ENCODE measurements around the gene RRAS.
A peak's percentile ranks its signal among the peaks of the same experiment; 100 is the strongest.
"Not testable (repeated sequence)": the region's sequence is repeated elsewhere in the genome, so short reads cannot be mapped to it uniquely, and the experiment has no call there.

RRAS gene

GRCh38 chr19:49626226-49626625, 13.7 kb downstream of the RRAS start:
- DNase-seq, result no peak

DNA sequence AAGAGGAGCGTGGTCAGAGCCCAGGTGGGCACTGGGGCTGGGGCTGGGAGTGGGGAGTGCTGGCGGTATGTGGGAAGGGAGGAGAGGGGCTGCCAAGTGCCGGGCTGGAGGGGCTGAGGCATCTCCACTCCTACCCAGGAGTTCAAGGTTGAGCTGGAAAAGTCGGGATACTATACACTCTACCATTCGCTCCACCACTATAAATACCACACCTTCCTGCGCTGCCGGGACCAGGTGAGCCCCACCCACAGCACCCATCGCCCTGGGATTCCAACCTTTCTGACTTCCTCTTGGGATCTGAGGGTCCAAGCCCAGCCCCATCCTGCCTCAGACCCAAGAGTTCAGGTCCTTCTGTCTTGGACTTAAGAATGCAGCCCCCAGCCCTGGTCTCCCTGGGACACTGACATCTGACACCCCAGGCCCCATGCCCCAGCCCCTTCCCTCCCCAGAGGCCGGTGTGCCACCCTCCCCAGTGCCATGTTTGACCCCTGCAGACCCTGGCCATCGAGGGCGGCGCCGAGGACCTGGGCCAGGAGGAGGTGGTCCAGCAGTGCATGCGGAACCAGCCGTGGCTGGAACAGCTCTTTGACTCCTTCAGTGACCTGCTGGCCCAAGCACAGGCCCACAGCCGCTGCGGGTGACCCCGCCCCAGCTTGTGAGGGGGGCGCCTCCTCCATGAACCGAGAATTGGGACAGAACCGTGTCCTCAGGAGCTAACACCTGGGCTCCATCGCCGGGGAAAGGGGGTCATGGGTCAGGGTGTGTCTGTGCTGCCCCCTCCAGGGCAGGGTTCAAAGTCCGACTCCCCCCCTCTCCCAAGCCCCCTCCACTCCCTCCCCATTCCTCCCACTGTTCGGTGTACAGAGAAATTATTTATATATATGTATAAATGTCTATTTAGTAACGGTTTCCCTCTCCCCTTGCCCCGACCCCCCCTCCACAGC, 14.7 kb downstream of the RRAS start:
- DNase-seq, result no peak

GRCh38 chr19:49617860-49618259, 22.1 kb downstream of the RRAS start:
- not testable (repeated sequence) for DNase-seq

GRCh38 chr19:49616945-49617344, 23.0 kb downstream of the RRAS start:
- DNase-seq, result no peak

- DNase-seq, result no peak
These were observed 23.4 kb downstream of the RRAS start for GRCh38 chr19:49616532-49616931.

- no peak for DNase-seq
These were observed 24.1 kb downstream of the RRAS start for GRCh38 chr19:49615861-49616260.

GRCh38 chr19:49614096-49614833, 25.7 kb downstream of the RRAS start:
- peak; percentile 67 for DNase-seq

DNA sequence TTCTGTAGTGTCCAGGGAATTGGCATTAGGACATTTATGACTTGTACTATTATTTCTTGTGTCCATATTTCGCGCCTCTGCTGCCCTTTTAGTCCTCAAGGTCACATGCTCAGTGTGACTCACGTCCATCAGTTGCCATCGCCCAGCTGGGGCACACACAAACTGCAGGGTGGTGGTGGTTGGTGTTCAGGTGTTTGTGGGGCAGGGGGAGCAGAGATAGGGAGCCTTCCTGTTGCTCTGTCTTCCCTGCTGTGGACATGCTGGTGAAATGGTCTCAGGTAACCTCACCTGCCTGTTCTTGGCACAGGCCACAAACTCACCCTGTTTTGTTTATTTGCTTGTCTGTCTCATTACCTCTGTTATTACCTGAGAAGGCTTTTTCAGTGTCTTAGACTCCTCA, 26.6 kb downstream of the RRAS start:
- no peak for DNase-seq

DNA sequence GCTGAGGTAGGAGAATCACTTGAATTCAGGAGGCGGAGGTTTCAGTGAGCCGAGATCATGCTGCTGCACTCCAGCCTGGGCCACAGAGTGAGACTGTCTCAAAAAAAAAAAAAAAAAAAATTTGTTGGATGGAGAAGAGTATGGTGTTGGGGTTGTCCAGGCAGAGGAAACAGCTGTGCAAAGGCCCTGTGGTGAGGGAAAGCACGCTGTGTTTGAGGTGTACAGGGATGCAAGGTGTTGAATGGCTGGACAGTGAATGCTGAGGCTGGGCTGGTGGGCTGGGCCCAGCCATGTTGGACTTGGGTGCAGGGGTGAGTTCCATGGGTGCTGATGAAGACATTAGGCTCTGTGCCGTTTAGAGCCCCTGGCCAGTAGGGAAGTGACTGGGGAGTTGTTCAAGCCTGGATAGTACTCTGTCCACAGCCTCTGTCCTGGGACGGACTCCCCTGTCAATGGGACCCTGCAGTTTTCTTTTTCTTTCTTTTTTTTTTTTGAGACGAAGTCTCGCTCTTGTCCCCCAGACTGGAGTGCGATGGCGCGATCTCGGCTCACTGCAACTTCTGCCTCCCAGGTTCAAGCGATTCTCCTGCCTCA, 30.3 kb downstream of the RRAS start:
- no peak for DNase-seq

- no peak for DNase-seq
These were observed 34.3 kb downstream of the RRAS start for GRCh38 chr19:49605605-49606004.

DNA sequence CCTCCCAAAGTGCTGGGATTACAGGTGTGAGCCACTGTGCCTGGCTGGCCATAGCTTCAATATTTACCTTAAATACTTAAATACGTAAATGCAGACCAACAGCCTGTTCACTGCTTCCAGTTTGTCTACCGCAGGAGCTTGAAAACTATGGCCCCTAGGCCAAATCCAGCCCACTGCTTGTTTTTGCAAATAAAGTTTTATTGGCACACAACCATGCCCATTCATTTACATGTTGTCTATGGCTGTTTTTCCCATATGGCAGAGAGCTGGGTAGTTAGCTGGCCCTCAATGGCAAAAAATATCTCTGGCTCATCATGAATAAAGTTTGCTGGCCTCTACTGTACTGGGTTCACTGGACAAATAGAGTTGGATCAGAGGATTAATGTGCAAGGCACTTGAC, 37.1 kb downstream of the RRAS start:
- DNase-seq, result no peak

DNA sequence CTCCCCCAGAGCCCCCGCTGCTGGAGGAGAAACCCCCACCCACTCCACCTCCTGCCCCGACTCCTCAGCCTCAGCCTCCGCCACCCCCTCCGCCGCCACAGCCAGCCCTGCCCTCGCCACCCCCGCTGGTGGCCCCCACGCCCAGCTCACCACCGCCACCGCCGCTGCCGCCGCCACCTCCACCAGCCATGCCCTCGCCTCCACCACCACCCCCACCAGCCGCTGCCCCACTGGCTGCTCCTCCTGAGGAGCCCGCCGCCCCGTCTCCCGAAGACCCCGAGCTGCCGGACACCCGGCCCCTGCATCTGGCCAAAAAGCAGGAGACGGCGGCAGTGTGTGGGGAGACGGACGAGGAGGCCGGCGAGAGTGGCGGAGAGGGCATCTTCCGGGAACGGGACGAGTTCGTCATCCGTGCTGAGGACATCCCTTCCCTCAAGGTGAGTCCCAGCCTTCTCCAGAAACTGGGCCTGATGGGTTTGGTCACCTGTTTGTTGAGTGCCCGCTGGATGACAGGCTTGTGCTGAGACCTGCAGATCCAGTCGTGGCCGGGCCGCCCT, 38.4 kb downstream of the RRAS start:
- no peak for DNase-seq

DNA sequence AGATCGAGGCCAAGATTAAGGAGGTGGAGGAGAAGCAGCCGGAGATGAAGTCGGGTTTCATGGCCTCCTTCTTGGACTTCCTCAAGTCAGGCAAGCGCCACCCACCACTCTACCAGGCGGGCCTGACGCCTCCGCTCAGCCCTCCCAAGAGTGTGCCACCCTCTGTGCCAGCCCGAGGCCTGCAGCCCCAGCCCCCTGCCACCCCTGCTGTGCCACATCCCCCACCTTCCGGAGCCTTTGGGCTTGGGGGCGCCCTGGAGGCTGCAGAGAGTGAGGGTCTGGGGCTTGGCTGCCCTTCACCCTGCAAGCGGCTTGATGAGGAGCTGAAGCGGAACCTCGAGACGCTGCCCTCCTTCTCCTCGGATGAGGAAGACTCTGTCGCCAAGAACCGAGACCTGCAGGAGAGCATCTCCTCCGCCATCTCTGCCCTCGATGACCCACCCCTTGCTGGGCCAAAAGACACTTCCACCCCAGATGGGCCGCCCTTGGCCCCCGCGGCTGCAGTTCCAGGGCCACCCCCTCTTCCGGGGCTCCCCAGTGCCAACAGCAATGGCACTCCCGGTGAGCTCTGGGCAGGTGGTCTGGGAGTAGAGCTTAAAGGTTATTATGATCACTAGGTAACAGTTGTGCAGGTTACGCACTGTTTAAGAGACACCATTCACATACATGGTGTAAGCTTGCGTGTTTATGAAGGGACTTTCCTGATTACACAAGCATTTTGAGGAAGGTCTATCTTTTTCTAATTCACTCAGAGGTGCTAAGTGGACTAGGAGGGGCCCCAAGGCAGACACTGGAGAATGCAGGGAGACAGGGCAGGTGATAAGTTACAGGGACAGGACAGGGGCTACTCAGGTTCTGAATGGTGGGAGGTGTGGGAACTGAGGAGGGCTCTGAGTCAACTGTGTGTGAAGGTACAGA, 40.3 kb downstream of the RRAS start:
- no peak for DNase-seq

DNA sequence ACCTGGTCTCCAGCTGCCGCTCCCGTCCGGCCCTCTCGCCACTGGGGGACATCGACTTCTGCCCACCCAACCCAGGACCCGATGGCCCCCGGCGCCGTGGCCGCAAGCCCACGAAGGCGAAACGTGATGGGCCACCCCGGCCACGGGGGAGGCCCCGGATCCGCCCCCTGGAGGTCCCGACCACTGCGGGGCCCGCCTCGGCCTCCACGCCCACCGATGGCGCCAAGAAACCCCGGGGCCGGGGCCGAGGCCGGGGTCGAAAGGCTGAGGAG, 42.3 kb downstream of the RRAS start:
- no peak for DNase-seq

GRCh38 chr19:49596954-49597702, 42.8 kb downstream of the RRAS start:
- no peak for DNase-seq

GRCh38 chr19:49596407-49596806, 43.5 kb downstream of the RRAS start:
- DNase-seq, result no peak

GRCh38 chr19:49595819-49596404, 44.0 kb downstream of the RRAS start:
- DNase-seq, result no peak

DNA sequence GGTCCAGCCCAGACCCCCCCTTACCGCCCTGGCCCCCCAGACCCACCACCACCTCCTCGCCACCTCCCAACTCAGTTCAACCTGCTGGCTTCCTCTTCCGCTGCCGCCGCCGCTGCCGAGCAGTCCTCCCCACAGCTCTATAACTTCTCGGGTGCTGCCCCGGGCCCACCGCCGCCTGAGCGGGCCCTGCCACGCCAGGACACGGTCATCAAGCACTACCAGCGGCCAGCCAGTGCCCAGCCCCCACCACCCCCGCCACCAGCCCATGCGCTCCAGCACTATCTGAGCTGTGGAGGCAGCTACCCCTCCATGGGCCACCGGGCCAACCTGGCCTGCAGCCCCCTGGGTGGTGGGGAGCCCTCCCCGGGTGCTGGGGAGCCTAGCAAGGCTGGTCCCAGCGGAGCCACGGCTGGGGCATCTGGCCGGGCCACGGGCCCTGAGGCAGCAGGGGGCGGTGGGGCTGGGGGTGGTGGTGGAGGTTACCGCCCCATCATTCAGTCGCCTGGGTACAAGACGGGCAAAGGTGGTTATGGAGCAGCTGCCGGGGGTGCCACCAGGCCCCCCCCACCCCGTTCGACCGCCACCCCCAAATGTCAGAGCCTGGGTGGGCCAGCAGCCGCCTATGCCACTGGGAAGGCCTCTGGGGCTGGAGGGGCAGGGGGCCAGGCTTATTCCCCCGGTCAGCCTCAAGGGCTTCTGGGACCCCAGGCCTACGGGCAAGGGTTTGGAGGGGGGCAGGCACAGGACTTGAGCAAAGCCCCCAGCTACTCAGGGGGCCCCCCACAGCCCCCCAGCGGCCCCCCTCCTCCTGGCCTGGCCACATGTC, 44.7 kb downstream of the RRAS start:
- no peak for DNase-seq

DNA sequence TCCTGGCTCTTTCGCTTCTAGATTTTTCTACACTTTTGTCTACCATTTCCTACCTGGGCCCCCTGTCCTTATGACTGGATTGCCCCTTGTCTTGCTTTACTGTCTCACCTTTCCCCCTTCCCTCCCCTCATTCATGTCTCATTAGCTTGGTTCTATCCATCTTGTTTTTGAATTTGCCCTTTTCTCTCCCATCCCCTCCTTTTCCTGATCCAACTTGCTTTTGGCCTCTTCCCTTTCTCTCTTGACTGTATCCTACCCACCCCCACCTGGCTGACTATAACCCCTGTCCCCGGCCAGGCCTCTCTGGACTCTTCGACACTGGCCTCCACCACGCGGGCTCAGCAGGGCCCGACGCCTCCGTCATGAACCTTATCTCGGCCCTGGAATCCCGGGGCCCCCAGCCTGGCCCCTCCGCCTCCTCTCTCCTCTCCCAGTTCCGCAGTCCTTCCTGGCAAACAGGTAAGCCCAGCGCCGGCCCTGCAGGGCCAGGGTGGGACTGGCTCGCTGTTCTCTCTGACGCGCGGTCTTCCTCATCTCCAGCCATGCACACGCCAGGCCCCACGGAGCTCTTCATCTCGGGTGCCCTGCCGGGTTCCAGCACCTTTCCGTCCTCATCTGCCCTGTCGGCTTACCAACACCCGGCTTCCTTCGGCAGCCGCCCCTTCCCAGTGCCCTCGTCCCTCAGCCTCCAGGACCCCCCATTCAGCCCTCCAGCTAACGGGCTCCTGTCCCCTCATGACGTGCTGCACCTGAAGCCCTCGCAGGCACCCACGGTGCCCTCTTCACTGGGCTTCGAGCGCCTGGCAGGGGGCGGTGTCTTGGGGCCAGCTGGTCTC, 45.6 kb downstream of the RRAS start:
- no peak for DNase-seq
